ENCODE measurements around the gene ANKRD13B.
A peak's percentile ranks its signal among the peaks of the same experiment; 100 is the strongest.

The ANKRD13B gene

GRCh38 chr17:29592850-29593551 lies at the start of gene ANKRD13B:
TSS of gene ANKRD13B (plus strand) at chr17:29593132. CDS start at chr17:29593622, 490 bp downstream.
- no peak for DNase-seq (ENCODE audit: low read depth)
- TF ChIP-seq, protein P1, sequence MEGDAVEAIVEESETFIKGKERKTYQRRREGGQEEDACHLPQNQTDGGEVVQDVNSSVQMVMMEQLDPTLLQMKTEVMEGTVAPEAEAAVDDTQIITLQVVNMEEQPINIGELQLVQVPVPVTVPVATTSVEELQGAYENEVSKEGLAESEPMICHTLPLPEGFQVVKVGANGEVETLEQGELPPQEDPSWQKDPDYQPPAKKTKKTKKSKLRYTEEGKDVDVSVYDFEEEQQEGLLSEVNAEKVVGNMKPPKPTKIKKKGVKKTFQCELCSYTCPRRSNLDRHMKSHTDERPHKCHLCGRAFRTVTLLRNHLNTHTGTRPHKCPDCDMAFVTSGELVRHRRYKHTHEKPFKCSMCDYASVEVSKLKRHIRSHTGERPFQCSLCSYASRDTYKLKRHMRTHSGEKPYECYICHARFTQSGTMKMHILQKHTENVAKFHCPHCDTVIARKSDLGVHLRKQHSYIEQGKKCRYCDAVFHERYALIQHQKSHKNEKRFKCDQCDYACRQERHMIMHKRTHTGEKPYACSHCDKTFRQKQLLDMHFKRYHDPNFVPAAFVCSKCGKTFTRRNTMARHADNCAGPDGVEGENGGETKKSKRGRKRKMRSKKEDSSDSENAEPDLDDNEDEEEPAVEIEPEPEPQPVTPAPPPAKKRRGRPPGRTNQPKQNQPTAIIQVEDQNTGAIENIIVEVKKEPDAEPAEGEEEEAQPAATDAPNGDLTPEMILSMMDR (IDR thresholded peaks at IDR 0.05; ENCODE audit: low read length, missing control alignments), result no peak
- H3K4me3 ChIP-seq (replicated peaks; ENCODE audit: low read depth, low read length), result peak within 1 kb of the TSS; percentile 57

- DNase-seq (ENCODE audit: low read depth), result no peak
- TF ChIP-seq, protein P1 (IDR thresholded peaks at IDR 0.05; ENCODE audit: low read length, missing control alignments), result no peak
- H3K4me3 ChIP-seq (replicated peaks; ENCODE audit: low read depth, low read length), result no peak overlapping the region
These were observed 48.9 kb upstream of the ANKRD13B start for GRCh38 chr17:29544066-29544465.

DNA sequence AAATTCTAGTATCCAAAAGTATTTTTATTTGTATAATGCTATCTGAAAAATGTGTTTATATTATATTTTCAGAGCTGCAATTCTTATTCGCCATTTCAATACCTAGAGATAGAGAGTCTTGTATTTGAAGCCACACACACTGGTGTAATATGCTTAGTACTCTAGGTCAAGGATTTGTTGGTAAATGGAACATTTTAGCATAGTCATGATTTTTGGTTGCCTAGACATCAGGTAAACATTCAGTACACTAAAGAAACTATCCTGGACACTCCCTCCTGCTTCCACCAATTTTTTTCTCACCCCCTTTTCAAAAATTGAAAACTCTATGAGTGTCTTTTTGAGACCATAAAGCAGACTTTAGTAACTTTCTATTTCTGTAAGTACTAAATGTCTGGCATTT lies 46.8 kb upstream of the ANKRD13B start:
- TF ChIP-seq, protein P1 (IDR thresholded peaks at IDR 0.05; ENCODE audit: low read length, missing control alignments), result no peak
- no peak overlapping the region for H3K4me3 ChIP-seq (replicated peaks; ENCODE audit: low read depth, low read length)
- DNase-seq (ENCODE audit: low read depth), result peak; percentile 39

DNA sequence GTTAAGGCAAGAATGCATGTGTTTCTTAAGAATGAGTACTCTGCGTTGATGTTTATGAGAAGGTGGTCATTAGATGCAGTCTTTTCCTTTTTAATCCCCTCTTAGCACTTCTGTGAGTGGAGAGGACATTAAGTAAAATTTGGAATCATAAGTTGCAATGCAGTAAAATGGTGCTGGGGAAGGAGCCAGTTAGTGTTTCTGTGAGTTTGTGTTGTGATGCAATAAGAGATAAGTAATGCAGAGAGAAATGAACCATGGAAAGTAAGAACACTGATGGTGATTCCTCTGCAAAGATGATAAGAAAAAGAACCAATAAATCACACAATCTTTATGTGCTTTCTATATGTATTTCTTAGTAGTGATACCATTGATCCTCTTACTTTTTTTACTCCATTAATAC lies 46.1 kb upstream of the ANKRD13B start:
- TF ChIP-seq, protein P1 (IDR thresholded peaks at IDR 0.05; ENCODE audit: low read length, missing control alignments), result no peak
- peak; percentile 33 for DNase-seq (ENCODE audit: low read depth)
- no peak overlapping the region for H3K4me3 ChIP-seq (replicated peaks; ENCODE audit: low read depth, low read length)

GRCh38 chr17:29549177-29549923 lies 43.6 kb upstream of the ANKRD13B start:
- no peak overlapping the region for H3K4me3 ChIP-seq (replicated peaks; ENCODE audit: low read depth, low read length)
- peak; percentile 31 for DNase-seq (ENCODE audit: low read depth)
- TF ChIP-seq, protein P1 (IDR thresholded peaks at IDR 0.05; ENCODE audit: low read length, missing control alignments), result no peak

DNA sequence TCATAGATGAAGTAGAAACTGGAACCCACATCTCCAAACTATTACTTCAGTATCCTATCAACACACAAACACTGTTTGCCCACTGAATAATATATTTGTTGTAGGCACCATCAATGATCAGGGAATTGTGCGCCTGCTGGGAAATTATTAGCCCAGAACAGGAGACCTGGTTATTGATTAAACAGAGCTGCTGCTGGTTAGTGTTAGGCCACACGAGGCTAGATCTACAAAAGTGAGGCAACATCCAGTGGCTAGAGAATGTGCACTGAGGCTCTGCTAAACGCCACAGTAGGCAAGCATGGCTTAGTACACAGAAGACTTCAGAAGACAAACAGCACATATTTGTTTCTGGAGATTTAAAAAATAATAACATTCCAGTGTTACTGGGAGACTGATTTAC lies 37.1 kb upstream of the ANKRD13B start:
- H3K4me3 ChIP-seq (replicated peaks; ENCODE audit: low read depth, low read length), result no peak overlapping the region
- TF ChIP-seq, protein P1 (IDR thresholded peaks at IDR 0.05; ENCODE audit: low read length, missing control alignments), result no peak
- DNase-seq (ENCODE audit: low read depth), result no peak

Data from fibroblast of pulmonary artery (primary cell).